ENCODE measurements around the gene ARPP19.

DNA sequence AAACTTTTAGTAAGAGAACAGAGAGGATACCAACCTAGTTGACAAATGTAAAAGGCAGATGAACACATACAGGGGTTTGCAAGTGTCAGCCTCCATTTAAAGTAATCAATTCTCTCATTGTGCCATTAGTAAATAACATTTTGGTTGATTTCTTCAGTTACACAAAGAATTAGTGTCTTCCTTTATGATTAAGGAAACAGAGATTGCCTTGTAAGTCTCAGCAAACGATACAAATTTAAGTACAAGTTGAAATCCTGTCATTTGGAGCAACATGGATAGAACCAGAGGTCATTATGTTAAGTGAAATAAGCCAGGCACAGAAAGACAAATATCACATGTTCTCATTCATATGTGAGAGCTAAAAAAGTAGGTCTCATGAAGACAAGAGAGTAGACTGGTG, 66.2 kb downstream of the ARPP19 start:
- TF ChIP-seq, protein P1, sequence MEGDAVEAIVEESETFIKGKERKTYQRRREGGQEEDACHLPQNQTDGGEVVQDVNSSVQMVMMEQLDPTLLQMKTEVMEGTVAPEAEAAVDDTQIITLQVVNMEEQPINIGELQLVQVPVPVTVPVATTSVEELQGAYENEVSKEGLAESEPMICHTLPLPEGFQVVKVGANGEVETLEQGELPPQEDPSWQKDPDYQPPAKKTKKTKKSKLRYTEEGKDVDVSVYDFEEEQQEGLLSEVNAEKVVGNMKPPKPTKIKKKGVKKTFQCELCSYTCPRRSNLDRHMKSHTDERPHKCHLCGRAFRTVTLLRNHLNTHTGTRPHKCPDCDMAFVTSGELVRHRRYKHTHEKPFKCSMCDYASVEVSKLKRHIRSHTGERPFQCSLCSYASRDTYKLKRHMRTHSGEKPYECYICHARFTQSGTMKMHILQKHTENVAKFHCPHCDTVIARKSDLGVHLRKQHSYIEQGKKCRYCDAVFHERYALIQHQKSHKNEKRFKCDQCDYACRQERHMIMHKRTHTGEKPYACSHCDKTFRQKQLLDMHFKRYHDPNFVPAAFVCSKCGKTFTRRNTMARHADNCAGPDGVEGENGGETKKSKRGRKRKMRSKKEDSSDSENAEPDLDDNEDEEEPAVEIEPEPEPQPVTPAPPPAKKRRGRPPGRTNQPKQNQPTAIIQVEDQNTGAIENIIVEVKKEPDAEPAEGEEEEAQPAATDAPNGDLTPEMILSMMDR (IDR thresholded peaks at IDR 0.05), result no peak
- no peak for TF ChIP-seq POLR2A (IDR thresholded peaks at IDR 0.05)

All from Peyer's patch (tissue), 4 donors.